ENCODE data around the gene ZNF618. TPM values are rescaled to one million over a fixed set of nuclear protein-coding genes. Genes with fewer than 3 reads are reported as not detected.

ZNF618 gene
- polyA plus RNA-seq, 4 donors = 0.22 to 5.5 (median 1.9) TPM

DNA sequence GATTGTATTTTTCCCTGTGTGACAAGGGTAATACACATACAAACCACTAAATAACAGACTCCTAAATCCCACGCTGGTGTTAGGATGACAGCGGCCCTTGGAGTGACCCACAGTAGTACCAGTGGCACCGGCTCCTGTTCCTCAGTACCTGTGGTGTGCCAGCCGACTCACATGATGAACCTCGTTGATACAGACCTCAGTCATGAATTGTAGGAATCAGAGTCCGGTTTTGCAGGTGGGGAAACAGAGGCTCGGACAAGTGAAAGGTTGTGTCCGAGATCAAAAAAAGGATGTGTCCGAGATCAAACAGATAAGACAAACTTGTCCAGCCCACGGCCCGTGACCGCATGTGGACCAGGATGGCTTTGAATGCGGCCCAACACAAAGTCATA is 124.0 kb downstream of the ZNF618 start:
- Histone ChIP-seq H3K27ac (ENCODE audit: low read depth in 1 of 3, low read length in 2 of 3) (no peak overlapping the region), H3K4me1 (ENCODE audit: control insufficient read depth in 3 of 3, insufficient read depth in 2 of 3, low read depth in 1 of 3, low read length in 2 of 3) (no peaks in the 10 kb centered on the region), H3K9me3 (ENCODE audit: control insufficient read depth in 2 of 2, insufficient read depth in 1 of 2, low read depth in 1 of 2, low read length in 1 of 2) (no peaks in the 10 kb centered on the region), H3K27me3 (ENCODE audit: control insufficient read depth in 3 of 3, insufficient read depth in 3 of 3, low read length in 3 of 3) (no peaks in the 10 kb centered on the region), H3K4me3 (ENCODE audit: low read depth in 1 of 3, low read length in 3 of 3) (no peak overlapping the region), H3K36me3 (ENCODE audit: control insufficient read depth in 3 of 3, insufficient read depth in 2 of 3, low read depth in 1 of 3, low read length in 3 of 3) (peaks cover 0 to 64% (median 0%) of the 10 kb centered on the region in 3 donors)
- 85 to 93% (median 86%) methylated on average over 13 of the region's 13 CpGs for WGBS, 3 donors
- FAIRE-seq = no peak
- no peak for DNase-seq

GRCh38 chr9:114000671-114001409 is 124.7 kb downstream of the ZNF618 start:
- Histone ChIP-seq H3K9me3 (ENCODE audit: control insufficient read depth in 2 of 2, insufficient read depth in 1 of 2, low read depth in 1 of 2, low read length in 1 of 2) (peaks cover 0 to 4% of the 10 kb centered on the region in 2 donors), H3K4me3 (ENCODE audit: low read depth in 1 of 3, low read length in 3 of 3) (no peak overlapping the region), H3K36me3 (ENCODE audit: control insufficient read depth in 3 of 3, insufficient read depth in 2 of 3, low read depth in 1 of 3, low read length in 3 of 3) (peaks cover 0 to 70% (median 0%) of the 10 kb centered on the region in 3 donors), H3K4me1 (ENCODE audit: control insufficient read depth in 3 of 3, insufficient read depth in 2 of 3, low read depth in 1 of 3, low read length in 2 of 3) (no peaks in the 10 kb centered on the region), H3K27ac (ENCODE audit: low read depth in 1 of 3, low read length in 2 of 3) (no peak overlapping the region), H3K27me3 (ENCODE audit: control insufficient read depth in 3 of 3, insufficient read depth in 3 of 3, low read length in 3 of 3) (no peaks in the 10 kb centered on the region)
- DNase-seq = no peak
- WGBS, 3 donors = 88 to 89% (median 89%) methylated on average over 8 of the region's 8 CpGs
- no peak for FAIRE-seq

DNA sequence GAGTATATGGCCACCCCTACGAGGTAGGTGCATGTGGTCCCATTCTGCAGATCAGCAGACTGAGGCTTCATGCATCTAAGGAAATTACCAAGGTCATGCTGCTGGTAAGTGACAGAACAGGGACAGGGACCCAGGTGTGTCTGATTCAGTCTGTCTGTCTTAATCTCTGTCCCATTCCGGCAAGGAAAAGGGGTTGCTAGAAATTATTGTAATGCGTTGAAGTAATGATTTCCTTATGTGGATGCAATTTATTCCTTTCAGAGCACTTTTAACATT is 125.2 kb downstream of the ZNF618 start:
- no peaks in the 10 kb centered on the region for H3K27me3 ChIP-seq (ENCODE audit: control insufficient read depth in 3 of 3, insufficient read depth in 3 of 3, low read length in 3 of 3)
- H3K4me1 ChIP-seq (ENCODE audit: control insufficient read depth in 3 of 3, insufficient read depth in 2 of 3, low read depth in 1 of 3, low read length in 2 of 3) = no peaks in the 10 kb centered on the region
- H3K27ac ChIP-seq (ENCODE audit: low read depth in 1 of 3, low read length in 2 of 3) = no peak overlapping the region
- no peak for FAIRE-seq
- WGBS, 3 donors = 53 to 64% (median 59%) methylated on average over 3 of the region's 3 CpGs
- no peak for DNase-seq
- H3K36me3 ChIP-seq (ENCODE audit: control insufficient read depth in 3 of 3, insufficient read depth in 2 of 3, low read depth in 1 of 3, low read length in 3 of 3) = peaks cover 0 to 74% (median 0%) of the 10 kb centered on the region in 3 donors
- H3K4me3 ChIP-seq (ENCODE audit: low read depth in 1 of 3, low read length in 3 of 3) = no peak overlapping the region
- H3K9me3 ChIP-seq (ENCODE audit: control insufficient read depth in 2 of 2, insufficient read depth in 1 of 2, low read depth in 1 of 2, low read length in 1 of 2) = peaks cover 0 to 9% of the 10 kb centered on the region in 2 donors

DNA sequence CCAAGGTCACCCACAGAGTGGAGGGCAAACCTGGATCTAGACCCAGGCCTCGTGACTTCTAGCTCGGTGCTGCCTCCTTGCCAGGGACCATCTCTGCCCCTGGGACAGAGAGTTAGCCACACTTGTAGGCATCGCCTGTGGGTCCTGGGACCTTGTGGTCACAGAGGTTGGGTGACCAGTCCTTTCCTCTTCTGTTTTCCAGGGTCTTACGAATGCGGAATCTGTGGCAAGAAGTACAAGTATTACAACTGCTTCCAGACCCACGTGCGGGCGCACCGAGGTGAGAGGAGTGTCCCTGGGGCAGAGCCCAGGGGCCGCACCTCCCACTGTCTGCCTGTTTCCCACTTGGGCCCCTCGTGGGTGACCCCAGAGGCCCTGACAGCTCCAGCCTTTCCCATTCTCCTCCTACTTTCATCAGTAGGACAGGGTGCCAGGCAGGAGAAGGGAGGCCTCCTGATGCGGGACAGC is 125.7 kb downstream of the ZNF618 start:
- Histone ChIP-seq H3K36me3 (ENCODE audit: control insufficient read depth in 3 of 3, insufficient read depth in 2 of 3, low read depth in 1 of 3, low read length in 3 of 3) (peaks cover 0 to 75% (median 0%) of the 10 kb centered on the region in 3 donors), H3K27me3 (ENCODE audit: control insufficient read depth in 3 of 3, insufficient read depth in 3 of 3, low read length in 3 of 3) (no peaks in the 10 kb centered on the region), H3K4me1 (ENCODE audit: control insufficient read depth in 3 of 3, insufficient read depth in 2 of 3, low read depth in 1 of 3, low read length in 2 of 3) (no peaks in the 10 kb centered on the region), H3K27ac (ENCODE audit: low read depth in 1 of 3, low read length in 2 of 3) (no peak overlapping the region), H3K4me3 (ENCODE audit: low read depth in 1 of 3, low read length in 3 of 3) (no peak overlapping the region), H3K9me3 (ENCODE audit: control insufficient read depth in 2 of 2, insufficient read depth in 1 of 2, low read depth in 1 of 2, low read length in 1 of 2) (peaks cover 0 to 12% of the 10 kb centered on the region in 2 donors)
- FAIRE-seq (no peak), DNase-seq (no peak)
- WGBS, 3 donors = 86 to 92% (median 90%) methylated on average over 12 of the region's 12 CpGs

DNA sequence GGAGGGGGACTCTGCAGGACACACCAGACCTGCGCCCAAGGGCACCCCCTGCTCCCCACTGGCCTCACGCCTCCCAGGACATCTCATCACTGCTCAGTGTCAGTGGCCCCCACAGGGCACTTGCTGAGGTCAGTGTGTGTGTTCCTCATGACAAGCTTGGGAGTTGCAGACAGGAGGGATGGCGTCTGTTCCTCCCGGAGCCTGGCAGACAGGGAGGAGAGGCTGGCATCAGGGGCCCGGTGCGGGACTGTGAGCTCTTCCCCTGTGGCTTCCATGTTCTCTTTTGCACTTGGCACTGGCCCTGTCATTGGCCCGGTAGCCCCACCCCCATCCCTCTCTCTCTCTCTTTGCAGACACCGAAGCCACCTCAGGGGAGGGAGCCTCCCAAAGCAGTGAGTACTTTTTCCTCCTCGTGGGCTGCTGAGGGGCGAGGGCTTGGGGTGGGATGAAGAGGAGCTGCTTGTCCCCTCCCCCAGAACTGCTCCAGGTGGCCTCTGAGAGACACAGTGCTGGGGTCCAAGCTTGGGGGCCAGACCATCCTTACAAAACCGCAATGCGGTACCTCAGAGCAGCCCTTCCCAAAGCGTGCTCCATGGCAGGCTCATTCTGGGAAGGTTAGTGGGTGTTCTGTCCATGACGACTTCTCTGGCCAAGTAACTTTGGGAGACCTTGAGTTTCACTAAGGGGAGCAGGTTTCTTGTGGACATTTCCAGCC is 126.3 kb downstream of the ZNF618 start:
- 89 to 94% (median 92%) methylated on average over 14 of the region's 14 CpGs for WGBS, 3 donors
- FAIRE-seq (no peak), DNase-seq (no peak)
- Histone ChIP-seq H3K4me1 (ENCODE audit: control insufficient read depth in 3 of 3, insufficient read depth in 2 of 3, low read depth in 1 of 3, low read length in 2 of 3) (no peaks in the 10 kb centered on the region), H3K36me3 (ENCODE audit: control insufficient read depth in 3 of 3, insufficient read depth in 2 of 3, low read depth in 1 of 3, low read length in 3 of 3) (peaks cover 0 to 80% (median 0%) of the 10 kb centered on the region in 3 donors), H3K4me3 (ENCODE audit: low read depth in 1 of 3, low read length in 3 of 3) (no peak overlapping the region), H3K27ac (ENCODE audit: low read depth in 1 of 3, low read length in 2 of 3) (no peak overlapping the region), H3K27me3 (ENCODE audit: control insufficient read depth in 3 of 3, insufficient read depth in 3 of 3, low read length in 3 of 3) (no peaks in the 10 kb centered on the region), H3K9me3 (ENCODE audit: control insufficient read depth in 2 of 2, insufficient read depth in 1 of 2, low read depth in 1 of 2, low read length in 1 of 2) (peaks cover 0 to 12% of the 10 kb centered on the region in 2 donors)

DNA sequence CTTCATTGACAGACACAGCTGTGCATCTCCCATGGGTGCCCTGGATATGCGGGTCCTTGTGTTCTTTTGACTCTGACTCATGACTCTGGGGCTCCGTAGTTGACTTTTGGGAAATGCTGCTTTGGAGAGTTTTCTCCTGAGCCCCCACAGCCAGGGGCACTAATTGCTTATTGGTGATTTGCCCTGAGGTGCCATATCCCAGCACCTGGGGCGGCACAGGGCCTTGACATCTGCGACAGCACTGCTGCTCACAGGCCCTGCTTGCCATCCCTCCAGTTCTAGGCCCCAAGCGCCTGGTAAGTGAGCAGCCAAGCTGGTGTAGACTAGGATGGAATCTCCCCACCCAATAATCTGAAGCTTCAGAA is 126.9 kb downstream of the ZNF618 start:
- no peak overlapping the region for H3K27ac ChIP-seq (ENCODE audit: low read depth in 1 of 3, low read length in 2 of 3)
- no peak for FAIRE-seq
- DNase-seq = no peak
- no peak overlapping the region for H3K4me3 ChIP-seq (ENCODE audit: low read depth in 1 of 3, low read length in 3 of 3)
- H3K27me3 ChIP-seq (ENCODE audit: control insufficient read depth in 3 of 3, insufficient read depth in 3 of 3, low read length in 3 of 3) = no peaks in the 10 kb centered on the region
- 94 to 99% (median 98%) methylated on average over 5 of the region's 5 CpGs for WGBS, 3 donors
- H3K36me3 ChIP-seq (ENCODE audit: control insufficient read depth in 3 of 3, insufficient read depth in 2 of 3, low read depth in 1 of 3, low read length in 3 of 3) = peaks cover 0 to 78% (median 0%) of the 10 kb centered on the region in 3 donors
- H3K9me3 ChIP-seq (ENCODE audit: control insufficient read depth in 2 of 2, insufficient read depth in 1 of 2, low read depth in 1 of 2, low read length in 1 of 2) = peaks cover 0 to 12% of the 10 kb centered on the region in 2 donors
- H3K4me1 ChIP-seq (ENCODE audit: control insufficient read depth in 3 of 3, insufficient read depth in 2 of 3, low read depth in 1 of 3, low read length in 2 of 3) = no peaks in the 10 kb centered on the region

DNA sequence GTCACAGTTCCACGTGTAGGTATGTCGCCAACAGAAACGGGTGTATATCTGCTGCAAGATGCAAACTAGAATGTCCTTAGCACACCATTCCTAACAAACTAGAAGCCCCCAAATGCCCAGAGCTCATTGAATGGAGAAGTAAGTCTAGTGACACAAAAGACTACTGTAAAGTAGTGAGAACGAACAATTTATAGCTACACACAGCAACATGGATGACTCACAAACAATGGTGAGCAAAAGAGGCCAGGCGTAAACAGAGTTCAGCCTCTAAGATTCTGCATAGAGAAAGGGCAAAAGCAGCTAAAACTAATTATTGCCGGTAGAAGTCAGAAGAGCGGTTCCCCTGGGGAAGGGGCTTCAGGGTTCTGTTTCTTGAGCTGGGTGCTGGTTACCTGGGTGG is 127.2 kb downstream of the ZNF618 start:
- no peaks in the 10 kb centered on the region for H3K4me1 ChIP-seq (ENCODE audit: control insufficient read depth in 3 of 3, insufficient read depth in 2 of 3, low read depth in 1 of 3, low read length in 2 of 3)
- peaks cover 0 to 78% (median 0%) of the 10 kb centered on the region in 3 donors for H3K36me3 ChIP-seq (ENCODE audit: control insufficient read depth in 3 of 3, insufficient read depth in 2 of 3, low read depth in 1 of 3, low read length in 3 of 3)
- no peak overlapping the region for H3K4me3 ChIP-seq (ENCODE audit: low read depth in 1 of 3, low read length in 3 of 3)
- peaks cover 0 to 12% of the 10 kb centered on the region in 2 donors for H3K9me3 ChIP-seq (ENCODE audit: control insufficient read depth in 2 of 2, insufficient read depth in 1 of 2, low read depth in 1 of 2, low read length in 1 of 2)
- 84 to 90% (median 87%) methylated on average over 7 of the region's 7 CpGs for WGBS, 3 donors
- FAIRE-seq = no peak
- no peak for DNase-seq
- H3K27me3 ChIP-seq (ENCODE audit: control insufficient read depth in 3 of 3, insufficient read depth in 3 of 3, low read length in 3 of 3) = no peaks in the 10 kb centered on the region
- no peak overlapping the region for H3K27ac ChIP-seq (ENCODE audit: low read depth in 1 of 3, low read length in 2 of 3)

GRCh38 chr9:114003758-114004157 is 127.6 kb downstream of the ZNF618 start:
- H3K36me3 ChIP-seq (ENCODE audit: control insufficient read depth in 3 of 3, insufficient read depth in 2 of 3, low read depth in 1 of 3, low read length in 3 of 3) = peaks cover 0 to 78% (median 0%) of the 10 kb centered on the region in 3 donors
- no peak for FAIRE-seq
- WGBS, 3 donors = 46 to 64% (median 50%) methylated on average over 5 of the region's 5 CpGs

More at GRCh38 chr9:114003758-114004157, 127.6 kb downstream of the ZNF618 start:
- Histone ChIP-seq H3K9me3 (ENCODE audit: control insufficient read depth in 2 of 2, insufficient read depth in 1 of 2, low read depth in 1 of 2, low read length in 1 of 2) (peaks cover 0 to 12% of the 10 kb centered on the region in 2 donors), H3K27me3 (ENCODE audit: control insufficient read depth in 3 of 3, insufficient read depth in 3 of 3, low read length in 3 of 3) (no peaks in the 10 kb centered on the region), H3K4me3 (ENCODE audit: low read depth in 1 of 3, low read length in 3 of 3) (no peak overlapping the region), H3K27ac (ENCODE audit: low read depth in 1 of 3, low read length in 2 of 3) (no peak overlapping the region), H3K4me1 (ENCODE audit: control insufficient read depth in 3 of 3, insufficient read depth in 2 of 3, low read depth in 1 of 3, low read length in 2 of 3) (no peaks in the 10 kb centered on the region)
- no peak for DNase-seq
